ENCODE measurements around the gene VSIG10.
"Not testable (repeated sequence)": the region's sequence is repeated elsewhere in the genome, so short reads cannot be mapped to it uniquely, and the experiment has no call there.

Gene VSIG10

GRCh38 chr12:118136559-118137003 lies 32.8 kb upstream of the VSIG10 start:
- Histone ChIP-seq H3K9me3 (ENCODE audit: insufficient read depth, low read length) (no peaks in the 10 kb centered on the region), H3K9me2 (replicated peaks; ENCODE audit: insufficient read depth, low read length) (no peaks in the 10 kb centered on the region), H3K4me2 (ENCODE audit: low read depth, low read length, poor library complexity, severe bottlenecking) (peak overlapping the region; percentile 65), H3K9ac (ENCODE audit: low read length) (peak overlapping the region; percentile 94), H3K27ac (ENCODE audit: low read depth, low read length) (peak overlapping the region; percentile 20; the same call in 1 of the 2 replicates), H3K36me3 (ENCODE audit: low read length) (no peaks in the 10 kb centered on the region), H2AFZ (ENCODE audit: low read depth, low read length, severe bottlenecking) (peak overlapping the region; percentile 92), H3F3A (ENCODE audit: insufficient read depth) (0 out of 2 replicates have a peak, but pooled peaks cover 3% of the 10 kb centered on the region), H3K4me3 (ENCODE audit: insufficient read depth, low read length, poor library complexity, severe bottlenecking) (peak overlapping the region; percentile 72), H3K79me2 (ENCODE audit: insufficient read depth, low read length) (peaks cover 20% of the 10 kb centered on the region), H3K27me3 (ENCODE audit: low read length) (no peaks in the 10 kb centered on the region), H4K20me1 (ENCODE audit: low read depth, low read length) (no peaks in the 10 kb centered on the region)
- TF ChIP-seq CTCF (IDR thresholded peaks at IDR 0.05; ENCODE audit: insufficient read depth, low read length, poor library complexity, severe bottlenecking): no peak
- no peak for TF ChIP-seq EZH2phosphoT487 (conservative IDR thresholded peaks at IDR 0.05; ENCODE audit: low read length)

GRCh38 chr12:118135788-118136558 lies 32.2 kb upstream of the VSIG10 start, which contains the start of gene PEBP1:
PEBP1 (plus strand) TSS chr12:118136124; CDS start chr12:118136210, 86 bp downstream.
- no peak for TF ChIP-seq EZH2phosphoT487 (conservative IDR thresholded peaks at IDR 0.05; ENCODE audit: low read length)
- TF ChIP-seq CTCF (IDR thresholded peaks at IDR 0.05; ENCODE audit: insufficient read depth, low read length, poor library complexity, severe bottlenecking): no peak
- no peaks in the 10 kb centered on the region for H4K20me1 ChIP-seq (ENCODE audit: low read depth, low read length)
- no peaks in the 10 kb centered on the region for H3K9me3 ChIP-seq (ENCODE audit: insufficient read depth, low read length)
- H3K4me2 ChIP-seq (ENCODE audit: low read depth, low read length, poor library complexity, severe bottlenecking): peak within 1 kb of the TSS; percentile 65
- peak within 1 kb of the TSS; percentile 94 for H3K9ac ChIP-seq (ENCODE audit: low read length)
- peak within 1 kb of the TSS; percentile 72 for H3K4me3 ChIP-seq (ENCODE audit: insufficient read depth, low read length, poor library complexity, severe bottlenecking)
- no peaks in the 10 kb centered on the region for H3K36me3 ChIP-seq (ENCODE audit: low read length)
- peaks cover 20% of the 10 kb centered on the region for H3K79me2 ChIP-seq (ENCODE audit: insufficient read depth, low read length)
- no peaks in the 10 kb centered on the region for H3K27me3 ChIP-seq (ENCODE audit: low read length)
- no peaks in the 10 kb centered on the region for H3K9me2 ChIP-seq (replicated peaks; ENCODE audit: insufficient read depth, low read length)
- H2AFZ ChIP-seq (ENCODE audit: low read depth, low read length, severe bottlenecking): peak within 1 kb of the TSS; percentile 92
- peak within 1 kb of the TSS; percentile 24 for H3K27ac ChIP-seq (ENCODE audit: low read depth, low read length)
- H3F3A ChIP-seq (ENCODE audit: insufficient read depth): 0 out of 2 replicates have a peak, but pooled peaks cover 3% of the 10 kb centered on the region

- H3K27me3 ChIP-seq (ENCODE audit: low read length); H3K9ac ChIP-seq (ENCODE audit: low read length); H4K20me1 ChIP-seq (ENCODE audit: low read depth, low read length); H3K27ac ChIP-seq (ENCODE audit: low read depth, low read length); H3K36me3 ChIP-seq (ENCODE audit: low read length); H2AFZ ChIP-seq (ENCODE audit: low read depth, low read length, severe bottlenecking); H3K9me3 ChIP-seq (ENCODE audit: insufficient read depth, low read length); H3K79me2 ChIP-seq (ENCODE audit: insufficient read depth, low read length); H3K4me2 ChIP-seq (ENCODE audit: low read depth, low read length, poor library complexity, severe bottlenecking); H3F3A ChIP-seq (ENCODE audit: insufficient read depth); H3K9me2 ChIP-seq (replicated peaks; ENCODE audit: insufficient read depth, low read length); H3K4me3 ChIP-seq (ENCODE audit: insufficient read depth, low read length, poor library complexity, severe bottlenecking): not testable (repeated sequence)
These were observed 25.6 kb upstream of the VSIG10 start for GRCh38 chr12:118129436-118129835.

- TF ChIP-seq CTCF (IDR thresholded peaks at IDR 0.05; ENCODE audit: insufficient read depth, low read length, poor library complexity, severe bottlenecking) (no peak), EZH2phosphoT487 (conservative IDR thresholded peaks at IDR 0.05; ENCODE audit: low read length) (no peak)
- no peaks in the 10 kb centered on the region for H3K9me3 ChIP-seq (ENCODE audit: insufficient read depth, low read length)
- no peak overlapping the region for H3K4me3 ChIP-seq (ENCODE audit: insufficient read depth, low read length, poor library complexity, severe bottlenecking)
- no peaks in the 10 kb centered on the region for H4K20me1 ChIP-seq (ENCODE audit: low read depth, low read length)
- H3K4me2 ChIP-seq (ENCODE audit: low read depth, low read length, poor library complexity, severe bottlenecking): no peak overlapping the region
- no peak overlapping the region for H3K9ac ChIP-seq (ENCODE audit: low read length)
- no peaks in the 10 kb centered on the region for H3K9me2 ChIP-seq (replicated peaks; ENCODE audit: insufficient read depth, low read length)
- H3K36me3 ChIP-seq (ENCODE audit: low read length): no peaks in the 10 kb centered on the region
- H3F3A ChIP-seq (ENCODE audit: insufficient read depth): no peaks in the 10 kb centered on the region
- H3K27ac ChIP-seq (ENCODE audit: low read depth, low read length): no peak overlapping the region
- H2AFZ ChIP-seq (ENCODE audit: low read depth, low read length, severe bottlenecking): no peak overlapping the region
- no peaks in the 10 kb centered on the region for H3K79me2 ChIP-seq (ENCODE audit: insufficient read depth, low read length)
- H3K27me3 ChIP-seq (ENCODE audit: low read length): no peaks in the 10 kb centered on the region
These were observed 24.1 kb upstream of the VSIG10 start for GRCh38 chr12:118127867-118128266.
